ENCODE data around the gene DENND1B. TPM values are rescaled to one million over a fixed set of nuclear protein-coding genes. Genes with fewer than 3 reads are reported as not detected.
A peak's percentile ranks its signal among the peaks of the same experiment; 100 is the strongest.

The DENND1B gene
- total RNA-seq, 1 donor from 2014 or later: 10.2 TPM

- Mint-ChIP-seq H3K27ac (ENCODE audit: unreplicated experiment) (peak overlapping the region; percentile 32), H3K4me3 (ENCODE audit: unreplicated experiment) (peak overlapping the region; percentile 62), H3K4me1 (ENCODE audit: unreplicated experiment) (peaks cover 22% of the 10 kb centered on the region), H3K9me3 (ENCODE audit: unreplicated experiment) (no peaks in the 10 kb centered on the region), H3K36me3 (ENCODE audit: unreplicated experiment) (no peaks in the 10 kb centered on the region), H3K27me3 (ENCODE audit: unreplicated experiment) (no peaks in the 10 kb centered on the region)
- DNase-seq (ENCODE audit: extremely low spot score, unreplicated experiment): no peak
- TF ChIP-seq, protein P1, sequence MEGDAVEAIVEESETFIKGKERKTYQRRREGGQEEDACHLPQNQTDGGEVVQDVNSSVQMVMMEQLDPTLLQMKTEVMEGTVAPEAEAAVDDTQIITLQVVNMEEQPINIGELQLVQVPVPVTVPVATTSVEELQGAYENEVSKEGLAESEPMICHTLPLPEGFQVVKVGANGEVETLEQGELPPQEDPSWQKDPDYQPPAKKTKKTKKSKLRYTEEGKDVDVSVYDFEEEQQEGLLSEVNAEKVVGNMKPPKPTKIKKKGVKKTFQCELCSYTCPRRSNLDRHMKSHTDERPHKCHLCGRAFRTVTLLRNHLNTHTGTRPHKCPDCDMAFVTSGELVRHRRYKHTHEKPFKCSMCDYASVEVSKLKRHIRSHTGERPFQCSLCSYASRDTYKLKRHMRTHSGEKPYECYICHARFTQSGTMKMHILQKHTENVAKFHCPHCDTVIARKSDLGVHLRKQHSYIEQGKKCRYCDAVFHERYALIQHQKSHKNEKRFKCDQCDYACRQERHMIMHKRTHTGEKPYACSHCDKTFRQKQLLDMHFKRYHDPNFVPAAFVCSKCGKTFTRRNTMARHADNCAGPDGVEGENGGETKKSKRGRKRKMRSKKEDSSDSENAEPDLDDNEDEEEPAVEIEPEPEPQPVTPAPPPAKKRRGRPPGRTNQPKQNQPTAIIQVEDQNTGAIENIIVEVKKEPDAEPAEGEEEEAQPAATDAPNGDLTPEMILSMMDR (IDR thresholded peaks at IDR 0.05): no peak
These were observed 99.6 kb downstream of the DENND1B start for GRCh38 chr1:197675583-197676208.

GRCh38 chr1:197674286-197674685, 101.0 kb downstream of the DENND1B start:
- Mint-ChIP-seq H3K27me3 (ENCODE audit: unreplicated experiment) (no peaks in the 10 kb centered on the region), H3K4me1 (ENCODE audit: unreplicated experiment) (peaks cover 22% of the 10 kb centered on the region), H3K9me3 (ENCODE audit: unreplicated experiment) (no peaks in the 10 kb centered on the region), H3K4me3 (ENCODE audit: unreplicated experiment) (no peak overlapping the region), H3K27ac (ENCODE audit: unreplicated experiment) (no peak overlapping the region), H3K36me3 (ENCODE audit: unreplicated experiment) (no peaks in the 10 kb centered on the region)
- TF ChIP-seq, protein P1 (IDR thresholded peaks at IDR 0.05): no peak
- DNase-seq (ENCODE audit: extremely low spot score, unreplicated experiment): no peak

GRCh38 chr1:197673292-197673691, 102.0 kb downstream of the DENND1B start:
- Mint-ChIP-seq H3K4me1 (ENCODE audit: unreplicated experiment) (peaks cover 22% of the 10 kb centered on the region), H3K27ac (ENCODE audit: unreplicated experiment) (no peak overlapping the region), H3K27me3 (ENCODE audit: unreplicated experiment) (no peaks in the 10 kb centered on the region), H3K4me3 (ENCODE audit: unreplicated experiment) (no peak overlapping the region), H3K9me3 (ENCODE audit: unreplicated experiment) (no peaks in the 10 kb centered on the region), H3K36me3 (ENCODE audit: unreplicated experiment) (no peaks in the 10 kb centered on the region)
- no peak for DNase-seq (ENCODE audit: extremely low spot score, unreplicated experiment)
- TF ChIP-seq, protein P1 (IDR thresholded peaks at IDR 0.05): no peak

DNA sequence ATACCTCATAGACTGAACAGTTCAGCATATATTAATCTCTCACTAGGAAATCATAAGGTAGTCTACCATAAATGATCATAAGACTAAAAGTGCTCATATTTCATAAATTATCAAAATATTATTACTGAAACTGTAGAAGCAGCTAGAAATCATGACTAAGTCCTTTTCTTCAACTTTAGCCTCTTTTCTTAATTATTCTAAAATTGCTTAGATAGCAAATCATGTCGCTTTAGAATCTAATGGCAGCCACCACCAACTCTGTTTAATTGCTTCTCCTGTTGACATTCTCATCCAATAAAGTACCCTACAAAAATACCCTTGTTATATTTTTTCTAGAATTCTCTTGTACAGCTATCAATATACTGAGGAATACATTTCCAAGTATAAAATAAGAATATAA, 102.9 kb downstream of the DENND1B start:
- Mint-ChIP-seq H3K27ac (ENCODE audit: unreplicated experiment) (no peak overlapping the region), H3K9me3 (ENCODE audit: unreplicated experiment) (no peaks in the 10 kb centered on the region), H3K27me3 (ENCODE audit: unreplicated experiment) (no peaks in the 10 kb centered on the region), H3K4me1 (ENCODE audit: unreplicated experiment) (peaks cover 22% of the 10 kb centered on the region), H3K4me3 (ENCODE audit: unreplicated experiment) (no peak overlapping the region), H3K36me3 (ENCODE audit: unreplicated experiment) (no peaks in the 10 kb centered on the region)
- TF ChIP-seq, protein P1 (IDR thresholded peaks at IDR 0.05): no peak
- DNase-seq (ENCODE audit: extremely low spot score, unreplicated experiment): no peak

DNA sequence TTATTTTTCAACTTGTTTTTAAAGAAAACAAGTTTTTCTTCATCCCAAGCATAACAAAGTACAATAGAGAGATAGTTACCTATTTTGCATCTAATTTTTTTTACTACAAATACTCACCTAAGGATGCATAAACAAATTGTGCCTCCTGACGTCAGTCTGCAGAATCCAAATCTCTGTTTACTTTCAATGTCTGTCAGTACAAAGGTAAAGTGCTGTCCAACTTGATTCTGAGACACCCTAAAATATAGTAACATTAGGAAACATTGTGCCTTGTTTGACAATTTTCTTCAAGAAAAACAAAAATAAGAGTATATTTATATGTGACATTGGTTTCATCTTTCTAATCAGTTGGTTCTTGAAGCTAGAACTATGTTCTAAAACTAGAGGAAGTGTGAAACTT, 103.4 kb downstream of the DENND1B start:
- Mint-ChIP-seq H3K9me3 (ENCODE audit: unreplicated experiment) (no peaks in the 10 kb centered on the region), H3K4me1 (ENCODE audit: unreplicated experiment) (peaks cover 22% of the 10 kb centered on the region), H3K4me3 (ENCODE audit: unreplicated experiment) (no peak overlapping the region)

More for the DNA sequence above, 103.4 kb downstream of the DENND1B start:
- TF ChIP-seq, protein P1 (IDR thresholded peaks at IDR 0.05): no peak
- H3K36me3 Mint-ChIP-seq (ENCODE audit: unreplicated experiment): no peaks in the 10 kb centered on the region
- DNase-seq (ENCODE audit: extremely low spot score, unreplicated experiment): no peak
- H3K27me3 Mint-ChIP-seq (ENCODE audit: unreplicated experiment): no peaks in the 10 kb centered on the region
- H3K27ac Mint-ChIP-seq (ENCODE audit: unreplicated experiment): no peak overlapping the region
